Osteoblast (primary cell): ENCODE results near the gene PFN3. TPM values are rescaled to one million over a fixed set of nuclear protein-coding genes. Genes with fewer than 3 reads are reported as not detected.
A peak's percentile ranks its signal among the peaks of the same experiment; 100 is the strongest.

Experiments
- DNase-seq: peaks from one replicate; pipeline ENCODE4 v3.0.0; 2011; ENCODE audit warnings: low spot score, mixed read lengths; ENCODE audit not compliant: insufficient read length; ENCODE audit errors: missing footprints
- H2AFZ ChIP-seq: 2 replicates; pipeline ENCODE4 v1.6.0; 2011; ENCODE audit warnings: mild to moderate bottlenecking, low read length
- H3K27ac ChIP-seq: 2 replicates; pipeline ENCODE4 v1.5.1; 2011; ENCODE audit warnings: mild to moderate bottlenecking, low read depth, low read length, moderate library complexity
- H3K27me3 ChIP-seq: 2 replicates; pipeline ENCODE4 v1.6.0; 2012; ENCODE audit warnings: mild to moderate bottlenecking, control low read depth, inconsistent platforms, low read length, moderate library complexity; ENCODE audit not compliant: insufficient read depth
- H3K36me3 ChIP-seq: 2 replicates; pipeline ENCODE4 v1.5.1; 2011; ENCODE audit warnings: mild to moderate bottlenecking, low read length, control low read depth, moderate library complexity; ENCODE audit not compliant: insufficient read depth
- H3K4me1 ChIP-seq: 2 replicates; pipeline ENCODE4 v1.5.1; 2011; ENCODE audit warnings: mild to moderate bottlenecking, low read length, control low read depth, moderate library complexity; ENCODE audit not compliant: insufficient read depth
- H3K4me2 ChIP-seq: 2 replicates; pipeline ENCODE4 v1.6.0; 2011; ENCODE audit warnings: mild to moderate bottlenecking, low read length; ENCODE audit not compliant: insufficient read depth
- H3K4me3 ChIP-seq: fragments of 200-600 bp; sonication (generic); 3 replicates; pipeline ENCODE4 v1.5.1; 2012; ENCODE audit warnings: mild to moderate bottlenecking, low read length, inconsistent platforms; ENCODE audit not compliant: insufficient read depth
- H3K79me2 ChIP-seq: 2 replicates; pipeline ENCODE4 v1.6.0; 2012; ENCODE audit warnings: mild to moderate bottlenecking, low read length, control low read depth, inconsistent platforms; ENCODE audit not compliant: insufficient read depth
- H3K9me3 ChIP-seq: 2 replicates; pipeline ENCODE4 v1.5.1; 2011; ENCODE audit warnings: low read depth, low read length, control low read depth
- H4K20me1 ChIP-seq: 2 replicates; pipeline ENCODE4 v1.6.0; 2012; ENCODE audit warnings: mild to moderate bottlenecking, low read length, control low read depth; ENCODE audit not compliant: insufficient read depth
- CTCF ChIP-seq: IDR thresholded peaks from 2 replicates; pipeline ENCODE4 v1.5.1; 2011; ENCODE audit warnings: mild to moderate bottlenecking, low read depth, low read length, moderate library complexity; ENCODE audit errors: extremely low read depth
- total RNA-seq: library from RNA; depleted of rRNA; stranded (reverse); fragments of >200 nt; gene quantifications from 2 replicates; pipeline ENCODE4 v1.2.3, GENCODE V29; 2012

The PFN3 gene
- total RNA-seq, 1 donor, result not detected

GRCh38 chr5:177353093-177353492, 47.4 kb downstream of the PFN3 start:
- H3K27ac ChIP-seq, result no peak overlapping the region
- H3K9me3 ChIP-seq, result no peaks in the 10 kb centered on the region
- H2AFZ ChIP-seq, result no peak overlapping the region
- peaks cover 22% of the 10 kb centered on the region for H3K4me1 ChIP-seq
- H3K4me2 ChIP-seq, result no peak overlapping the region
- peaks cover 3% of the 10 kb centered on the region for H3K27me3 ChIP-seq
- peaks cover 3% of the 10 kb centered on the region for H3K36me3 ChIP-seq
- DNase-seq, result peak; percentile 73
- H4K20me1 ChIP-seq, result no peaks in the 10 kb centered on the region
- H3K79me2 ChIP-seq, result peaks cover 32% of the 10 kb centered on the region
- no peak overlapping the region for H3K4me3 ChIP-seq
- no peak for TF ChIP-seq CTCF

- DNase-seq, result peak; percentile 99
- no peak for TF ChIP-seq CTCF
- H2AFZ ChIP-seq, result peak within 1 kb of the TSS; percentile 99
- no peaks in the 10 kb centered on the region for H3K9me3 ChIP-seq
- peaks cover 3% of the 10 kb centered on the region for H3K36me3 ChIP-seq
- H3K79me2 ChIP-seq, result peaks cover 45% of the 10 kb centered on the region
- peak within 1 kb of the TSS; percentile 97 for H3K27ac ChIP-seq
- H3K27me3 ChIP-seq, result no peaks in the 10 kb centered on the region
- H4K20me1 ChIP-seq, result peaks cover 6% of the 10 kb centered on the region
- H3K4me2 ChIP-seq, result peak within 1 kb of the TSS; percentile 86
- H3K4me3 ChIP-seq, result peak within 1 kb of the TSS; percentile 98
- peaks cover 15% of the 10 kb centered on the region for H3K4me1 ChIP-seq
Observed at GRCh38 chr5:177351392-177352329, 48.8 kb downstream of the PFN3 start, which contains the start of gene LMAN2. Gene LMAN2, minus strand, starts transcription at chr5:177351668. Its CDS starts 21 bp downstream, at chr5:177351647.

GRCh38 chr5:177350776-177351391, 49.6 kb downstream of the PFN3 start:
- DNase-seq, result peak; percentile 52
- no peaks in the 10 kb centered on the region for H3K27me3 ChIP-seq
- peak overlapping the region; percentile 86 for H3K4me2 ChIP-seq
- H2AFZ ChIP-seq, result peak overlapping the region; percentile 99
- H3K4me1 ChIP-seq, result peaks cover 15% of the 10 kb centered on the region
- H3K36me3 ChIP-seq, result peaks cover 6% of the 10 kb centered on the region
- H4K20me1 ChIP-seq, result peaks cover 10% of the 10 kb centered on the region
- peak overlapping the region; percentile 97 for H3K27ac ChIP-seq
- peak overlapping the region; percentile 98 for H3K4me3 ChIP-seq
- no peaks in the 10 kb centered on the region for H3K9me3 ChIP-seq
- peaks cover 53% of the 10 kb centered on the region for H3K79me2 ChIP-seq
- no peak for TF ChIP-seq CTCF

Other genes starting within 250 kb of the PFN3 start
- 21.5 and 22.8 TPM in 2 replicates for gene RAB24, start 96.9 kb downstream of the PFN3 start, total RNA-seq
- gene PRELID1, start 96.9 kb downstream of the PFN3 start, total RNA-seq, result 69.5 and 82.2 TPM in 2 replicates
- gene MXD3, start 88.8 kb downstream of the PFN3 start, total RNA-seq, result 2.7 and 3.3 TPM in 2 replicates
- gene LMAN2, start 49.0 kb downstream of the PFN3 start, total RNA-seq, result 295 and 356 TPM in 2 replicates
- 7.4 and 9.4 TPM in 2 replicates for gene RGS14, start 42.7 kb downstream of the PFN3 start, total RNA-seq
- not detected in 2 replicates for gene SLC34A1, start 16.2 kb downstream of the PFN3 start, total RNA-seq
- not detected in 2 replicates for gene F12, start 8.9 kb upstream of the PFN3 start, total RNA-seq
- 18.3 and 19.2 TPM in 2 replicates for gene GRK6, start 26.0 kb upstream of the PFN3 start, total RNA-seq
- gene PRR7, start 46.2 kb upstream of the PFN3 start, total RNA-seq, result 10.0 and 12.7 TPM in 2 replicates
- gene DBN1, start 73.0 kb upstream of the PFN3 start, total RNA-seq, result 121 and 139 TPM in 2 replicates
- 157 and 159 TPM in 2 replicates for gene PDLIM7, start 96.9 kb upstream of the PFN3 start, total RNA-seq
- 1.1 and 1.5 TPM in 2 replicates for gene DOK3, start 109.2 kb upstream of the PFN3 start, total RNA-seq
- gene DDX41, start 116.3 kb upstream of the PFN3 start, total RNA-seq, result 49.5 and 68.4 TPM in 2 replicates
- 29.2 and 32.6 TPM in 2 replicates for gene FAM193B, start 153.9 kb upstream of the PFN3 start, total RNA-seq
- gene TMED9, start 191.5 kb upstream of the PFN3 start, total RNA-seq, result 93.4 and 96.6 TPM in 2 replicates
- gene B4GALT7, start 199.5 kb upstream of the PFN3 start, total RNA-seq, result 25.6 and 26.8 TPM in 2 replicates